Kidney (tissue), 14 donors: Measurements from ENCODE around the gene ABCC3. TPM values are rescaled to one million over a fixed set of nuclear protein-coding genes. Genes with fewer than 3 reads are reported as not detected.

Experiments
- DNase-seq, 5 donors: peaks; one replicate each; pipeline ENCODE4 v3.0.0-alpha.2; 2013 to 2020
- FAIRE-seq: peaks from 2 replicates; lab custom pipeline; 2012; peaks lifted over from hg19 to GRCh38; lab: Jason Lieb, UNC
- H3K27ac ChIP-seq, 2 donors: one replicate each; pipeline ENCODE4 v1.7.0; 2013; ENCODE audit warnings: low read depth in 2 of 2, low read length in 2 of 2, inconsistent platforms in 1 of 2
- H3K27me3 ChIP-seq: one replicate; pipeline ENCODE4 v1.7.1; 2013; ENCODE audit warnings: low read length, inconsistent platforms; ENCODE audit not compliant: control insufficient read depth, insufficient read depth
- H3K36me3 ChIP-seq, 3 donors: one replicate each; pipeline versions ENCODE4 v1.7.0 to v1.7.1; 2013; ENCODE audit warnings: low read length in 3 of 3, control low read depth in 1 of 3, inconsistent platforms in 1 of 3; ENCODE audit not compliant: insufficient read depth in 3 of 3, control insufficient read depth in 2 of 3
- H3K4me1 ChIP-seq, 3 donors: one replicate each; pipeline versions ENCODE4 v1.7.0 to v1.7.1; 2013; ENCODE audit warnings: low read length in 3 of 3, inconsistent platforms in 1 of 3, low read depth in 1 of 3; ENCODE audit not compliant: control insufficient read depth in 2 of 3, insufficient read depth in 2 of 3
- H3K4me3 ChIP-seq, 3 donors: one replicate each; pipeline versions ENCODE4 v1.7.0 to v1.8.1; 2013; ENCODE audit warnings: low read length in 3 of 3, control low read depth in 1 of 3, inconsistent platforms in 1 of 3
- H3K9ac ChIP-seq, 3 donors: one replicate each; pipeline versions ENCODE4 v1.7.0 to v1.7.1; 2013; ENCODE audit warnings: low read length in 3 of 3, control low read depth in 1 of 3, inconsistent platforms in 1 of 3
- H3K9me3 ChIP-seq, 3 donors: one replicate each; pipeline versions ENCODE4 v1.7.0 to v1.7.1; 2013; ENCODE audit warnings: low read length in 3 of 3, control low read depth in 1 of 3, inconsistent platforms in 1 of 3; ENCODE audit not compliant: control insufficient read depth in 2 of 3, insufficient read depth in 1 of 3
- intact Hi-C: fragments of 100-400 bp; cut with DNase I; formaldehyde crosslinking; loops from one replicate; pipeline ENCODE4 v1.11.1; 2022
- polyA plus RNA-seq: library from polyadenylated mRNA; stranded (reverse); fragments of 350-450 nt; fragmentation: Illumina TruSeq; extraction: RNeasy Lipid Tissue Mini Kit (QIAGEN cat#74804); gene quantifications from one replicate; pipeline ENCODE4 v1.2.3, GENCODE V29; 2014; ENCODE audit warnings: low read depth, low replicate concordance; ENCODE audit not compliant: insufficient read depth
- total RNA-seq: library from RNA; stranded (reverse); fragmentation: NEBNext Ultra II Directional; extraction: Animal tissue kit (Norgen Biotek cat#: 25700); gene quantifications from one replicate; pipeline ENCODE4 v1.2.1, GENCODE V29; 2021
- TF ChIP-seq, protein P1 (sequence below): IDR thresholded peaks from 3 replicates; pipeline ENCODE4 v1.5.1; 2012; ENCODE audit warnings: mild to moderate bottlenecking, moderate library complexity, borderline replicate concordance; ENCODE audit not compliant: insufficient read depth; ENCODE audit errors: extremely low read depth
- donor health status: control.
- donor health status: control.
- donor health status: control.
- donor health status: control.
- donor health status: control.
- donor health status: DM: yes; HTN: yes; CAD: no.
- donor health status: Normal renal cell carcinoma (clear cell type).

Gene ABCC3
- total and polyA plus RNA-seq, 2 donors from 2014 or later: 9.3 to 156 TPM

GRCh38 chr17:50710025-50710424 lies 75.3 kb downstream of the ABCC3 start:
- Histone ChIP-seq H3K36me3 (no peaks in the 10 kb centered on the region), H3K27ac (no peak overlapping the region), H3K9me3 (no peaks in the 10 kb centered on the region), H3K4me3 (no peak overlapping the region), H3K4me1 (peaks cover 8 to 16% (median 12%) of the 10 kb centered on the region in 3 donors), H3K27me3 (no peaks in the 10 kb centered on the region), H3K9ac (no peak overlapping the region)
- DNase-seq (no peak), FAIRE-seq (no peak)
- intact Hi-C loops: no loop called here
- TF ChIP-seq, protein P1, sequence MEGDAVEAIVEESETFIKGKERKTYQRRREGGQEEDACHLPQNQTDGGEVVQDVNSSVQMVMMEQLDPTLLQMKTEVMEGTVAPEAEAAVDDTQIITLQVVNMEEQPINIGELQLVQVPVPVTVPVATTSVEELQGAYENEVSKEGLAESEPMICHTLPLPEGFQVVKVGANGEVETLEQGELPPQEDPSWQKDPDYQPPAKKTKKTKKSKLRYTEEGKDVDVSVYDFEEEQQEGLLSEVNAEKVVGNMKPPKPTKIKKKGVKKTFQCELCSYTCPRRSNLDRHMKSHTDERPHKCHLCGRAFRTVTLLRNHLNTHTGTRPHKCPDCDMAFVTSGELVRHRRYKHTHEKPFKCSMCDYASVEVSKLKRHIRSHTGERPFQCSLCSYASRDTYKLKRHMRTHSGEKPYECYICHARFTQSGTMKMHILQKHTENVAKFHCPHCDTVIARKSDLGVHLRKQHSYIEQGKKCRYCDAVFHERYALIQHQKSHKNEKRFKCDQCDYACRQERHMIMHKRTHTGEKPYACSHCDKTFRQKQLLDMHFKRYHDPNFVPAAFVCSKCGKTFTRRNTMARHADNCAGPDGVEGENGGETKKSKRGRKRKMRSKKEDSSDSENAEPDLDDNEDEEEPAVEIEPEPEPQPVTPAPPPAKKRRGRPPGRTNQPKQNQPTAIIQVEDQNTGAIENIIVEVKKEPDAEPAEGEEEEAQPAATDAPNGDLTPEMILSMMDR: no peak

DNA sequence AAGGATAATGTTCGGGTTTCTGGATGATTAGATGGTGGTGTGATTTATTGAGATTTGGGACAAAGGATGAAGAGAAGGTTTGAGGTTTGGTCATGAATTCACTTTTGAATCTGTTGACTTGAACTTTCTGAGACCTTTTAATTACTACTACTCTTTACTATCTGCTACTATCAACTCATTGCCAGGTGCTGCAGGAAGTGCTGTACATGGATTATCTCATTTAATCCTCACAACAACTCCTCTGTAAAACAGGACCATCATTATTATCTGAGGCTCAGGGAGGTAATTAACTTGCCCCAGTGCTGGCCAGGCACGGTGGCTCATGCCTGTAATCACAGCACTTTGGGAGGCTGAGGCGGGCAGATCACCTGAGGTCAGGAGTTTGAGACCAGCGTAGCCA lies 76.0 kb downstream of the ABCC3 start:
- Histone ChIP-seq H3K4me1 (peaks cover 8 to 16% (median 12%) of the 10 kb centered on the region in 3 donors), H3K27ac (no peak overlapping the region), H3K9me3 (no peaks in the 10 kb centered on the region), H3K36me3 (no peaks in the 10 kb centered on the region), H3K4me3 (no peak overlapping the region), H3K9ac (no peak overlapping the region), H3K27me3 (no peaks in the 10 kb centered on the region)
- TF ChIP-seq, protein P1: no peak
- DNase-seq (no peak), FAIRE-seq (no peak)
- intact Hi-C loops: no loop called here

DNA sequence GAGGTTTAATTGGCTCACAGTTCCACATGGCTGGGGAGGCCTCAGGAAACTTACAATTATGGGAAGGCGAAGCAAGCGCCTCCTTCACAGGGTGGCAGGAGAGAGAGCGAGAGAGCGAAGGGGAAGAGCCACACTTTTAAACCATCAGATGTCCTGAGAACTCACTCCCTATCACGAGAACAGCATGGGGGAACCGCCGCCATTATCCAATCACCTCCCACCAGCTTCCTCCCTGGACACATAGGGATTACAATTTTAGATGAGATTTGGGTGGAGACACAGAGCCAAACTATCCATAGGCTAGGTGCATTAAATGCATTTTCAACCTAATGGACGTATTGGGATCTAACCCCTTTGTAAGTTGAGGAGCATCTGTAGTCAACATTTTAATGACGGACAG lies 78.0 kb downstream of the ABCC3 start:
- FAIRE-seq (no peak), DNase-seq (no peak)
- peaks cover 8 to 12% (median 9%) of the 10 kb centered on the region in 3 donors for H3K4me1 ChIP-seq
- no peak overlapping the region for H3K9ac ChIP-seq
- H3K27ac ChIP-seq: no peak overlapping the region
- H3K4me3 ChIP-seq: no peak overlapping the region
- TF ChIP-seq, protein P1: no peak
- no peaks in the 10 kb centered on the region for H3K36me3 ChIP-seq
- H3K27me3 ChIP-seq: no peaks in the 10 kb centered on the region
- intact Hi-C loops: no loop called here
- H3K9me3 ChIP-seq: no peaks in the 10 kb centered on the region

- no peak for FAIRE-seq
- intact Hi-C loops: no loop called here
- H3K4me3 ChIP-seq: no peak overlapping the region
- H3K27me3 ChIP-seq: no peaks in the 10 kb centered on the region
- no peak for DNase-seq
- no peak overlapping the region for H3K9ac ChIP-seq
- no peak overlapping the region for H3K27ac ChIP-seq
- H3K9me3 ChIP-seq: no peaks in the 10 kb centered on the region
- peaks cover 0 to 3% (median 3%) of the 10 kb centered on the region in 3 donors for H3K4me1 ChIP-seq
- TF ChIP-seq, protein P1: no peak
- no peaks in the 10 kb centered on the region for H3K36me3 ChIP-seq
Measured at GRCh38 chr17:50715471-50715870, 80.8 kb downstream of the ABCC3 start.
